Measurements from ENCODE around the gene ETS1.

DNA sequence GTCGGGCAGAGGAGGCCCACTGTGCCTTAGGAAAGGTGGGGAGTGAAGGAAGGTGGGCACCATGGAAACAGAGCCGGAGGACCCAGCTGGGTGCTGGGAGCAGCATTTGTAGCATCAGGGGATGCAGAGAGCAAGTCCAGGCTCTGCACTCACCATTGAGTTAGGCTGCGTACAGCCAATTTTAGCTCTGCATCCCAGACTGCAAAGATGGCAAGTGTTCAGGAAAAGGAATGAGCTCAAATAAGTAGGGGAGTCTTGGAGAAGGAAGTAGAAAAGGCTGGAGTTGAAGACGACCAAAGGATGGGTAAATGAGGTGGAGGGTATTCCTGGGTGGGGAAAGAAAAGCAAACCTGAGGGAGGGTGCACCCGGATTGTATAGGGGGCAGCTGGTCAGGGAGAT, 31.6 kb upstream of the ETS1 start:
- TF ChIP-seq, protein P1, sequence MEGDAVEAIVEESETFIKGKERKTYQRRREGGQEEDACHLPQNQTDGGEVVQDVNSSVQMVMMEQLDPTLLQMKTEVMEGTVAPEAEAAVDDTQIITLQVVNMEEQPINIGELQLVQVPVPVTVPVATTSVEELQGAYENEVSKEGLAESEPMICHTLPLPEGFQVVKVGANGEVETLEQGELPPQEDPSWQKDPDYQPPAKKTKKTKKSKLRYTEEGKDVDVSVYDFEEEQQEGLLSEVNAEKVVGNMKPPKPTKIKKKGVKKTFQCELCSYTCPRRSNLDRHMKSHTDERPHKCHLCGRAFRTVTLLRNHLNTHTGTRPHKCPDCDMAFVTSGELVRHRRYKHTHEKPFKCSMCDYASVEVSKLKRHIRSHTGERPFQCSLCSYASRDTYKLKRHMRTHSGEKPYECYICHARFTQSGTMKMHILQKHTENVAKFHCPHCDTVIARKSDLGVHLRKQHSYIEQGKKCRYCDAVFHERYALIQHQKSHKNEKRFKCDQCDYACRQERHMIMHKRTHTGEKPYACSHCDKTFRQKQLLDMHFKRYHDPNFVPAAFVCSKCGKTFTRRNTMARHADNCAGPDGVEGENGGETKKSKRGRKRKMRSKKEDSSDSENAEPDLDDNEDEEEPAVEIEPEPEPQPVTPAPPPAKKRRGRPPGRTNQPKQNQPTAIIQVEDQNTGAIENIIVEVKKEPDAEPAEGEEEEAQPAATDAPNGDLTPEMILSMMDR (IDR thresholded peaks at IDR 0.05), result no peak
- no peak for TF ChIP-seq POLR2A (IDR thresholded peaks at IDR 0.05; ENCODE audit: low read depth)
- TF ChIP-seq POLR2AphosphoS5 (IDR thresholded peaks at IDR 0.05), result no peak
- TF ChIP-seq EP300 (IDR thresholded peaks at IDR 0.05), result no peak
